GM18502 (cell line): ENCODE results near the gene CITED4.

Source experiments
- ATAC-seq: cut with Tn5 transposase; IDR thresholded peaks from one replicate; pipeline ENCODE4 v1.9.1; 2021; ENCODE audit warnings: mild to moderate bottlenecking; ENCODE audit not compliant: unreplicated experiment, poor library complexity

Gene CITED4

DNA sequence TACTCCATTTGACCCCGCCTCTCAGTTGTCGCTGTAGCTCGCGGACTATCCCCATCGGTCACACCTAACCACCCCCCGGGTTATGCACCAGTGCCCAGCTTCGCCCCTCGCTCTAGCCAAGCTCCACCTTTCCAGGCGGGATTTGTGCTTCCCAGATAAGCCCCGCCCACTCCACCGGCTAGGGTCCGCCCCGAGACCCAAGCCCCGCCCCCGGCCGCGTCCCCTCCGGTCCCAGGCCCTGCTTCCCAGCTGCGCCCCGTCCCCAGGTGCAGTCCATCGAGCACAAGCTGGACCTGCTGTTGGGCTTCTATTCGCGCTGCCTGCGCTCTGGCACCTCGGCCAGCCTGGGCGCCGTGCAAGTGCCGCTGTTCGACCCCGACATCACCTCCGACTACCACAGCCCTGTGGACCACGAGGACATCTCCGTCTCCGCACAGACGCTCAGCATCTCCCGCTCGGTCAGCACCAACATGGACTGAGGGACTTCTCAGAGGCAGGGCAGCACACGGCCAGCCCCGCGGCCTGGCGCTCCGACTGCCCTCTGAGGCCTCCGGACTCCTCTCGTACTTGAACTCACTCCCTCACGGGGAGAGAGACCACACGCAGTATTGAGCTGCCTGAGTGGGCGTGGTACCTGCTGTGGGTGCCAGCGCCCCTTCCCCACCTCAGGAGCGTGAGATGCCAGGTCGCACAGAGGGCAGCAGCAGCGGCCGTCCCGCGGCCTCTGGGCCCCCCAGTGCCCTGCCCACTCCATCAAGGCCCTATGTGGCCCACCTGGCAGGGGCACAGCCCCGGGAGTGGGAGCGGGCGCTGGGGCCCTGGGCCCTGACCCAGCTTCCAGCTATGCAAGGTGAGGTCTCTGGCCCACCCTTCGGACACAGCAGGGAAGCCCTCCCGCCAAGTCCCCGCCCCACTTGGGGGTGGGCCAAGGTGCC is 23.9 kb downstream of the CITED4 start:
- ATAC-seq = no peak

DNA sequence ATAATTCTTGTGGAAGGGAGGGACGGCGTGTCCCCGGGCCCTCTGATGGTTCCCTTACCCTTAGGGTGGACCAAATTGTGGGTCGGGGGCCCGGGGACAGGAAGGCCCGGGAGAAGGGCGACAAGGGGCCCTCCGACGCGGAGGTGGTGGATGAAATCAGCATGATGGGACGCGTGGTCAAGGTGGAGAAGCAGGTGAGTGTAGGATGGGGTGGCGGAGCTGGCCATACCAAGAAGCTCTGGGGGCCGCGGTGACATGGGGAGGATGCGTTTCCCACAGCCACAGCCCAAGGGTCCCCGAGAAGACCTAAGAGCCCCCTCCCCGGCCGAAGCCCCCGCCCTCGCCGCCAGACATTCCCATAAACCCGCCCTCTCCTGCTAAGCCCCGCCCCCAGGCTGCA is 24.6 kb downstream of the CITED4 start:
- ATAC-seq = no peak

DNA sequence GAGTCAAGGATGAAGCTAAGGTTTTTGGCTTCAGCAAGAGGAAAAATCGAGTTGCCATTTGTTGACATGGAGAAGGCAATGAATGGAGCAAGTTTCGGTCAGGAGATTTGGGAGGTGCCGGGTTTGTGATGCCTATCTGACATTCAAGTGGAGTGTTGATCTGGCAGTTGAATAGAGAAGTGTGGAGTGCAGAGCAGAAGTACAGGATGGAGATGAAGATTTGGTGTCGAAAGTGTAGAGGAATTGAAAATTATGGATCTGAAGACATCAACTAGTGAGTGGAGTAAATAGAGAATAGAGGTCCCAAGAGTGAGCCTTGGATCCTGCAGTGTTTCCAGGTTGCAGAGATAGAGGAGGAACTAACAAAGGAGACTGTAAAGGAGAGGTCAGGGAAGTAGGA is 25.9 kb downstream of the CITED4 start:
- no peak for ATAC-seq

DNA sequence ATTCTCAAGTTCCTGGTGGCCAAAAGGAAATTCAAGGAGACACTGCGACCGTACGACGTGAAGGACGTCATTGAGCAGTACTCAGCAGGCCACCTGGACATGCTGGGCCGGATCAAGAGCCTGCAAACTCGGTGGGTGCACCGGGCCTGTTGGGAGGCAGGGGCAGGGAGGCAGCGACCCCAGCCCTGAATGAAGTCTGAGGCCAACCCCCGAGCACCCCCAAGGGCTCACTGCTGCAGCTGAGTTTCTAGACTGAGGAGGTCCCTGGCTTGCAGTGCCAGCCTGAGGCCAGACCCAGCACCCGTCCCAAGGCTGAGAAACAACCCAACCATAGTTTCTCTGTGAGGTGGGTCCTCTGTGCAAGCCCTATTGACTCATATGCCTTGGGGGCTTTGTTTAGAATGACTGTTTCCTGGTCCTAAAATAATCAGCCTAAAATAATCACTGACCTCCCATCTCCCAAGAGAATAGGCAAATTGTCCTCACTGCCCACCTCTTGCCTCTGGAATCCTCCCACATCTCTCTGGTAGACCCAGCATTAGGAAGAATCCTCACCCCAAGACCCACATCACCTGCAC is 27.1 kb downstream of the CITED4 start:
- no peak for ATAC-seq

DNA sequence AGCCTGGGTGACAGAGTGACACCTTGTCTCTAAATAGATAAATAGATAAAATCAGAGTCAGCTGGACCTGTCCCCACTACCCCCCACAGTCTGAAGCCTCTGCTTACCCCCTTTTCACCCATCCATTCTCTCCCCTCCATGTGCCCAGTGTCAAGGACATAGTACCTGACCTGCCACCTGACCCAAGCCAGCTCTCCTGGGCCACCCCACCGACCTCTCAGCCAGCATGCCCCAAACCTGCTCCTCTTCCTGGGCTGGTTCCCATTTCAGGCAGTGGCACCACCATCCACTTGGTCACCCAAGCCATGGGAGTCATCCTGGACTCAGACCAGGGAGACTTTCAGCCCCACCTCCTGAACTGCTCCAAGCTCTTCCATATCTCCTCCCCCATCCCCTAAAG is 28.2 kb downstream of the CITED4 start:
- ATAC-seq = no peak

DNA sequence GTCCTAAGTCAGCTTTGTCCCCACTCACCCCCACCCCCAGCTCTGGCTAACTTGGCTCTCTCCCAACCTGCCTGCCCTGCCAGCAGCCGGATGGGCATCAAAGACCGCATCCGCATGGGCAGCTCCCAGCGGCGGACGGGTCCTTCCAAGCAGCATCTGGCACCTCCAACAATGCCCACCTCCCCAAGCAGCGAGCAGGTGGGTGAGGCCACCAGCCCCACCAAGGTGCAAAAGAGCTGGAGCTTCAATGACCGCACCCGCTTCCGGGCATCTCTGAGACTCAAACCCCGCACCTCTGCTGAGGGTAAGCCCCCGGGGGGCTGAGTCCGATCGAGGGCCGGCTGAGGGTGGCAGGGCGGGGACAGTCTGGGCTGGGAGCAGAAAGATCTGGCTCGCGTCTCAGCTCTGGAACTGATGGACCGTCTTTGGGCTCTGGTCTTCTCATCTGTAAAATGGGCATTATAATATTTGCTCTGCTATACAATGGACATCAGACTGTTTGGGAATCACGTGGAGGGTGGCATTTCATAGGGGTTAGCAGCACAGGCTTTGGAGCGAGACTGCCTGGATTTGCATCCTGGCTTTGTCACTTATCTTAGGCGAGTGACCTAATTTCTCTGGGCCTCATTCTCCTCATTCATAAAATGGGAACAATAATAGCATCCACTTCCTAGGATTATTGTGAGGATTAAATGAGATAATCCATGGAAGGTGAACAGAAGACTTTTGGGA is 31.0 kb downstream of the CITED4 start:
- ATAC-seq = no peak

DNA sequence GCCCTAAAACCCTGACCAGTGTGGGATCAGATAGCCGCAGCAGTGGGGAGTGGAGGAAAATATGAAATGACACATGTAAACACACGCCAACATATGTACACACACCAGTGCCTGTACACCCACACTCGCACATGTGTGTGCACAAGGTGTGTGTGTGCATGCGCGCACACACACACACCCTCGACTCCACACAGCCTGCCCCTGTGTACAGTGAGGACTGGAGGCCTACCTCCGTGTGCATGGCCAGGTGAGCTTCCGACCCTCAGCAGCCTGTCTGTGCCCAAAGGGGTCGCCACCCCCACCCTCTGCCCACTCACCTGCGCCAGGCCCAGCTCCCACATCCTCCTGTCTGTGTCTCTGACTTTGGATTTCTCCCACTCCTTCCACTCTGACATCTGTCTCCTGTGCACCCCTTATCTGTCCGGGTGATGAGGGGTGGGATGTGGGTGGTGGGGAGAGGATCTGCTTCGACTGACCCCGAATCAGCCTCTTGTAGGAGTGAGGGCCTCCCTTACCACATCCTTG is 31.7 kb downstream of the CITED4 start:
- no peak for ATAC-seq

DNA sequence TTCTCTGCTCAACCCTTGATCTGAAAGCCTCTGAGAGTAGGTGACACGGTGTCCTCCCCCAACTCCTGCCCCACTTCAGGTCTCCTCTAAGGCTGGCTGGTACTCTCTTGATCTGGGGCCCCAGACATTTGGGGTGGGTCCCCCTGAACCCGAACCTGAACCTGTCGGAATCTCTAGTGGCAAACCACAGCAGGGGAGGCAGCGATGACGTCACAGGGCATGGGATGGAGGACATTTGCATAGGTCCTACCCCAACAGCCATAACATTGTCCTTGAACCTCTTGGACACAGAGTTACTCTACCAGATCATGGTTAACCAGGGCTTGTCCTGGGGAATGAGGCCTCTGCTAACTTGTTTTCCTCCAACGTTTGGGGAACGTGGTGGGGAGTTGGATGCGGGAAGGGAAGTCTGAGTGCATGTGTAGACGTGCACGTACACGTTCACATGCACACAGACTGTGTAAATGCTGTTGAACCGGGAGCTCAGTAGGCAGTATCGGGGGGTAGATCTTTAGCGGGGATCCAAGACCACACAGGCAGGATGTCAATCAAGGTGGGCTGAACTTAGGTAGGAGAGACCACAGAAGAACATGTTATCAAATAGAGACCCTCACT is 32.4 kb downstream of the CITED4 start:
- no peak for ATAC-seq

DNA sequence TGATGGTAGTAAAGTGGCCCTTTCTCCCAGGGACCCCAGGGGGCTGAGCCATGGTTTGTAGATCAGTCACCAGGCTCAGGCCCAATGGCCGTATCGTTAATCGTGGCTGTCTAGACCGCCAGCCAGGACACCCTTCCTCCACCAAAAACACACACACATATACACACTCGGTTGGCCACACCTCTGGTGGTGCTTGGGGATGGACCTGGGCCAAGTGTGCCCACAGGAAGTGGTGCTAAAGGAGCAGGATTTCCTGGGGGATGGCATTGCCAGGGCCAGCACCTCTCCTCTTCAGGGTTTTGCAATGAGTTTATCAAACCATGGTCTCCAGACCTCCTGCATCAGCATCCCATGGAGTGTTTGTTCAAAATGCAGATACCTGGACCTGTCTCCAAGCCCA is 36.2 kb downstream of the CITED4 start:
- no peak for ATAC-seq

DNA sequence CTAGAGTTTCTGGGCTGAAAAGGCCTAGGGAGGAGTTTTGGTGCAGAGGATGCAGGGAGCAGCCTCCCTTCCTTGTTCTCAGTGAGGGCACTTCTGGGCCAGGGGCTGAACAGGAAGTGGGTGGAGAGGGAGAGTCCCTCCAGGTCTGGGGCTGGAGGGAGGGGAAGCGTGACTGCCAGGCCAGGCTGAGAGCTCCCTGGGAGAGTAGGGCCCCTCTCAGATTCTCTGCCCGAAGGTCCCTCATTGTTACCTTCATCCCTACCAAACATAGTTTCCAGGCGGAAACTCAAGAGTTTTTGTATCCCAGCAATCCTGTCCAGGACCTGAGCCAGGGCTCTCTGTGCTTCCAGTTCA is 36.8 kb downstream of the CITED4 start:
- no peak for ATAC-seq

DNA sequence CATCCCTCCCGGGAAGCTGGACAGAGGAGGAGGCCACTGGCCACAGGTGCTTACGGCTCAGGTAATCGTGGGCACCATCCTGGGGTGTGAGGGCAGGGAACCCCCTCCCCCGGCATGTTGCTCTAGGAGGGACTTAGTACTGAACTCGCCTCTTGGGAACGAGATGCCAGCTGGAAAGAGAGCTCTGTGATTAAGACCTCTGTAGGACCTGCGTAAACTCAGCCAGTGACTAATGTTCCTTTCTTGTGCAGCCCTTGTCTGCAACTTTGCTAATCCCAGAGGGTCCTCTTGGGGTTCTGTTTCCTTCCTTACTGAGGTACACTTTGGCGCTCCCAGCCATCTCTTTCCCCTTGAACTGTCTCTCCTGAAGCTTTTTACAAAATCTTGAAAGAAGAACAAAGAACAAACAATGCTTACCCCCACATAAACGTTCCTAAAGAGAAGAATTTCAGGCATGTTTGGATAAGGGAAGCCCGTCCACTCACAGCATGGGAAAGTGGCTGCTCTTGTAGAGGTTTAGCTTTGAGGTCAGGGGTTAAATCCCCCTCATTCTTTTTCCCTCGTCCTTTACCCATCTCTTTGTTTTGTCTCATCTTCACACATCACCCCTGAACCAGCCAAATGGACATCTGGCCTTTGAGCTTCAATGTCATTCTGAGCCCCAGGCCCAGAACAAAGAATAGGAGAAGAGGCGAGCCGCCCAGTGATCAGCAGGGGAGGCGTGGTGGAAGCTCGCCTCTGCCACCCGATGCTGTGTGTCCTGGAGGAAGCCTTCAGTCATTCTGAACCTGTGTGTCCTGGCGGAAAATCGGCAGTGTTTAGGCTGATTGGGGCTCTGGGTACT is 37.4 kb downstream of the CITED4 start:
- no peak for ATAC-seq

DNA sequence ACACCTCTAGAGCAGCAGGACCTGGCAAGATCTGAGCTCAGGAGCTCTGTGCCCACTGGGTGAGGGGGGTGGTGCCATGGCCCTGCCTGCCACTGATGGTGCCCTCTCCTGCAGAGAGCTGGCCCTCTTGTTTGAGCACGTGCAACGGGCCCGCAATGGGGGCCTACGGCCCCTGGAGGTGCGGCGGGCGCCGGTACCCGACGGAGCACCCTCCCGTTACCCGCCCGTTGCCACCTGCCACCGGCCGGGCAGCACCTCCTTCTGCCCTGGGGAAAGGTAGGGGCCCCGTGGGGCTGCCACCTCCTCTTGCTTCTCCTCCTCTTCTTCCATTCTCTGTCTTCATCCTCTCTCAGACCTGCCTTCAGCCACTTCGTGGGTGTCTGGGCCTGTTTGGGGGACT is 38.2 kb downstream of the CITED4 start:
- no peak for ATAC-seq

DNA sequence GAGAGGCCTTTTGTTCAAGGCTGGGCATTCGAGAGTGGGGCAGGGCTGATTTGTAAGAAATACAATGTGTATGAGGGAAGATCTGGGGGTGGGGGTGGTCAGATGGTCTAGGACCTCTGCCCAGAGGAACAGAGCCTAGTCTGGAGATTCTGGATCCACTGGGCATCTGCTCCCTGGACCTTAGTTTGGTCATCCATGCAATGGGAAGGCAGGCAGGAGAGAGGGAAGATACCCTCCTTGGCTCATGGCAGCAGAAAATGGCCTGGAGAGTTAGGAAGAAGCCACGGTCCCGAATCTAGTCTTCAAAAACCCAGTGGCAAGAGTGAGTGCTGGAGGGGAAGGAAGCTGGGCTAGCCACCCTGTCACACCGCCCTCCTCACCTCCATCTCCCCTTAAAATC is 38.8 kb downstream of the CITED4 start:
- ATAC-seq = no peak

DNA sequence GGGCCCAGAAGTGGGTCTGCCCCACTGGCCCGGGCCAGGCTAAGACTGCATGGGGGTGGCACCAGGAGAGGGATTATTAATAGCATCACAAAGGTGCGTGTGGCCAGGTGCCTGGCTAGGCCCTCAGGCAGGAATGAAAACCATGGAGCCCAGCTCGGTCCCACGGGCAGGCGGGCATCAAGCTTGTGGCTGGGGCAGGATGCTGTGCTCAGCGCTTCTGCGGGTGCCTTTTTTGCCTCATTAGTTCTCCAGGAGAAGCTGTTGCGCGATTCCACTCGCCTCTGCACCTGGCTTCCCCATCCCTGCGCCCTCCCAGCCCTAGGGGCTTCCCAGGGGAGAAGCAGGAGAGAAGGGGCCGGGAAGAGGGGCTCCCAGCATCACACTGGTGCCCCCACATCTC is 39.3 kb downstream of the CITED4 start:
- ATAC-seq = no peak

DNA sequence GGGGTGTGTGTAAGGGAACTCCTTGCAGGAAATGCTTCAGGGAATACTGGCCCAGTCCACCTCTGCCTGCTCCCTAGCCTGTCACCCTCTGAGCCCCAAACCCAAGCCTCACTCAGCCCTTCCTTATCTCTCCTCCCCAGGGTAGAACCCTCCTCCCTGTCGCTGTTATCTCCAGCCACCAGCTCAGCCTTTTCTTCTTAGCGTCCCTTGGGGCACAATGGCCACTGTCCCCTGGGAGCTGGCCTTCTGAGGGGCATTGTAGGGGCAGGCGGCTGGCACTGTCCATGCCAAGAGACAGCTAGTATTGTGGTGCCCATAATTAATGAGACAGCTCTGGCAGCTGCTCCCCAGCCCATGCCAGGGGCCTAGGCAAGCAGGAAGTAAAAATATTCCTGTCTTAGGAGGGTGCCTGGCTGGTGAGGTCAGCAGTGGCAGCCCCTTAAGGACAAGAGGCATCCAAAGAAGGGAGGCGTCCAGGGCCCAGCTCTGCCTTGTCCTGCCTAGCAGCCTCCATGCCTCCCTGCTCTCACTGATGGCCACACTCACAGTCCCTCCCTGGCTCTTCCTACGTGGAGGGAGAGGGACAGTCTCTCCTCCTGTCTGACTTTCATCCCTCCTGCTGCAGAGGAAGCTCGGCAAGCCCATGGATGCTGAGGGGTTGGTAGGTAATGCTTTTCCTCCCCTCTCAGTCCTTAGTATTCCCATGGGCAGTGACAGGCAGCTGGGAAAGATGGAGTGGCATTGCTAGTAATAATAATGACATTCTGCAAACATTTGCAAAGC is 41.1 kb downstream of the CITED4 start:
- no peak for ATAC-seq

DNA sequence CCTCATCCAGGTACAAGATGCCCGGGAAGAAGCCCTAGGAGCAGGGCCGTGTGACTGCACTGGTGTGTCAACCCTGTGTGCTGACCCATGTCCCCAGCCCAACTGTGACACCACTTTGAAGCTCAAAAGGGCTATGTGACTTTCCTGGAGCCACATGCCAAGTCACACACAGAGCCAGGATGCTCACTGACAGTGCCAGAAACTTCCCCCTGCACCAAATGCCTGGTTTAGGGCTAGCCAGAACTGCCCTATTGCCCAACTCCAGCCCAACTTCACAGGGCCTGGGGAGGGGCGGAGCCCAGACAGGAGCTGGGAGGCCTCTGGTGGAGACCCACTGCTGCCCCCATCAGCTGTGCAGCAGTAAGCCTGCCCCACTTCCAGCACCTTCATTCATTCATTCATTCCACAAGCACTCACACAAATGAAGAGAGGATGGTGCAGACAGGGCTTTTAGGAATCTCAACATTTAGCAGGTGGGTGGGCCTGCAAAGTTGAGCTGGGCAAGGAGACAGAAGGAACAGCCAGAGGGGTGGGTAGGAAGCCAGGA is 41.8 kb downstream of the CITED4 start:
- ATAC-seq = no peak

DNA sequence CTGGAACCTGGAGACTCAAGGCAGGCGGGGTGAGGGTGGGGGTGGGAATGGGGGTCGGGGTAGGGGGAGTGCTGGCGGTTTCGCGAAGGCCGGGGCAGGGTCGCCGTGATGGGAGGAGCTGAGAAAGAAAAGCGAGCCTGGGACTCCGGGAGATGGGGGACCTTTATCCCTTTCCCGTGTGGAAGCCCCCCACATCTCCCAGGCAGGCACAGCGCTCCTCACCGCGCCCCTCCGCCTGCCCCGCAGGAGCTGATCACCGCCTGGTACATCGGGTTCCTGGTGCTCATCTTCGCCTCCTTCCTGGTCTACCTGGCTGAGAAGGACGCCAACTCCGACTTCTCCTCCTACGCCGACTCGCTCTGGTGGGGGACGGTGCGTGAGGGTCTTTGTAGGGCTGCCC is 43.1 kb downstream of the CITED4 start:
- ATAC-seq = no peak

DNA sequence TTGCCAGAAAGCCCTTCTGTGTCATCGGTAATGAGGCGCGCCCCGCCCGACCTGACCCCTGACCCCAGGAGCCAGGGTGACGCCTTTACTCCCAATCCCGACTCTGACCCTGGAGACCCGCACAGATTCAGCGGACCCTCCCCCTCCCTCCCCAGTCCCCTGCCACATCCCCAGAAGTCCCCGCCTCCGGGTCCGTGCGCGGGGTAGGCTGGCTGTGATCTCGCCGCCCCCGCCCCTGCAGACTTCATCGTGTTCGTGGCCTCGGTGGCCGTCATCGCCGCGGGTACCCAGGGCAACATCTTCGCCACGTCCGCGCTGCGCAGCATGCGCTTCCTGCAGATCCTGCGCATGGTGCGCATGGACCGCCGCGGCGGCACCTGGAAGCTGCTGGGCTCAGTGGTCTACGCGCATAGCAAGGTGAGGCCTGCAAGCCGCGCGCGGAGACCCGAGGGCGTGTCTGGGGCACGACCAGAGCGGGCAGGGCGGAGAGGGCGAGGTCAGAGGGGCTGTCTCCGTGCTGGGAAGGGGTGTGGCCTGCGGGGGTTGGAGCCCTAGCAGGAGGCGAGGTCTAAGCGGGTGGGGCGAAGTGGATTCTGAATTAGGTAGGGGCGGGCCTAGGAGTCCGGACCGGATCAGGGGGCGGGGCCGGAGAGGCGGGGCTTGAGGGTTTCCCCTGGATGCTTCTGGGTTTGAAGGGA is 43.8 kb downstream of the CITED4 start:
- ATAC-seq = peak; percentile 86
